T47D (cell line): Measurements from ENCODE around the gene EFNA5.
"Not testable (repeated sequence)": the region's sequence is repeated elsewhere in the genome, so short reads cannot be mapped to it uniquely, and the experiment has no call there.

ENCODE experiments used
- DNase-seq, 2 experiments: peaks; one replicate each; pipeline versions ENCODE4 v3.0.0 to v3.0.0-alpha.2; 2011 to 2012; ENCODE audit warnings: low read depth in 1 of 2, low spot score in 1 of 2
- JUND ChIP-seq: IDR thresholded peaks from 2 replicates; pipeline ENCODE4 v1.6.1; 2012; ENCODE audit warnings: low read depth
- in situ Hi-C: cut with HindIII; loops from 2 replicates; pipeline ENCODE4 v1.10.0; 2016; ENCODE audit warnings: low sequenced_read_pairs, low pct_unique_long_range_greater_than_20kb

EFNA5 gene

DNA sequence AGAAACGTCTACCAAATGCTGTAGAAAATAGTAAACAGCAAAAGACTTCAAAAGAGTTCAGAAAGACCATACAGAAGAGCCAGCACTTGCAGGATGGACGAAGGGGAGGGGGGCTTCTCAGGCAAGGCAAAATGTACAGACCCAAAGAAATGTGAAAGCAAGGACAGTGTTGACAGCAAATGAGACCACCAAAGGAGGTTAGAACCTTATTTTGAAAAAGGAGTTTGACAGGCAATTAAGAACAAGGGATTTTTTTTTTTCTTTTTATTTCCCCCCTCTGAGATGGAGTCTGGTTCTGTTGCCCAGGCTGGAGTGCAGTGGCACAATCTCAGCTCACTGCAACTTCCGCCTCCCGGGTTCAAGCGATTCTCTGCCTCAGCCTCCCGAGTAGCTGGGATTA, 223.2 kb downstream of the EFNA5 start:
- no peak for TF ChIP-seq JUND
- in situ Hi-C loops = no loop called here
- no peak for DNase-seq

DNA sequence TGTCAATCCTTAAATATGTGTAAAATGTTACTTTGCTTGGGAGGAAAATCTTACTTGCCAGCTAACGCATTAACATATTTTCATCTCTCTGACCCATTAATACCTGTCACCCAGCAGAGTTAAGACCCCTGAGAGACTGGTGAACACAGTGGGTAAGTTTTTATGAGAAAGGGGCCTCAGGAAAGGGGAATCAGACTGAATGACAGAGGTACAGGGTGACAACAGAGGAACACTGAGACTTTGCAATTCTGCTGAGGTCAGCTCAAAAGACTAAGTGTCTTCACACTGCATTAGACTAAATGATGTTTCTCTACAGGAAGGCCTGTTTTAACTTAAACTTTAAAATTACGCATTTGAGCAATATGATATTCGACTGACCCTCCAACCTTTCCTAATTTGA, 223.8 kb downstream of the EFNA5 start:
- in situ Hi-C loops = no loop called here
- no peak for TF ChIP-seq JUND
- no peak for DNase-seq

DNA sequence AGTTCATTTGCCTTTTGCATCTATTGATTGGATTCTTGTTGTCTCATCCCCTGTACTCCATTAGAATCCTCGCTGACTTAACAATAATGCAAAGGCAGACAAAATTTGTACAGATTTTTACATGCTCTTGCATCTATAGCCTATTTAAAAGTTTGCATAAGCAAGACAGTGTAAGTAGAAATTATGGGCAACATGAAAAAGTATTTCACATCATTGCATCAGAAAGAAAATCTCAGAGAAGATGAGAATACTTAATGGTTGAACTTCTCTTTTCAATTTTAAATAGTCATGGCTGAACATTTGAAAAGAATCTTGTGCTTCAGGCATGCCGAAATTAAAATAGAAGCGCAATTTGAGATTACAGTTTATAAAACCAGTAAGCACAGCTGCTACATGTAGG, 226.4 kb downstream of the EFNA5 start:
- TF ChIP-seq JUND = no peak
- in situ Hi-C loops = no loop called here
- DNase-seq = no peak

DNA sequence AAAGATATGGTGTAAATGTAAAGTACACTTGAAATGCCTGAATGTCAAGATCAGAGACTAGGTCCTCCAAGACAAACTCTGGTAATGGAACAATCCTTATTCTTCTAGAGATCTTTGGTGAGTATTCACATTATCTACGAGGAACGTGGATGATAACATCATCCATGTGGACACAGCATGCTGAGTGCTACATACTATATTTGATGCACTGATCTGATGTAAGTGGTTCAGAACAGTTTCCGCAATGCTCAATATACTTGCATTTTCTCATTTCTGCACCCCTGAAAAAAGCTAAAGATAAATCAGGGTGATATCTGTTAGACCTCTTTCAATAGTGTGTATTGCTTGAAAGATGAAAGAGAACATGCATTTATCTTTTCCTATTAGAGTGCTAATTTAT, 226.8 kb downstream of the EFNA5 start:
- TF ChIP-seq JUND = no peak
- DNase-seq = no peak
- in situ Hi-C loops = no loop called here

GRCh38 chr5:107442452-107442851, 228.3 kb downstream of the EFNA5 start:
- TF ChIP-seq JUND = no peak
- in situ Hi-C loops = no loop called here
- DNase-seq = no peak

DNA sequence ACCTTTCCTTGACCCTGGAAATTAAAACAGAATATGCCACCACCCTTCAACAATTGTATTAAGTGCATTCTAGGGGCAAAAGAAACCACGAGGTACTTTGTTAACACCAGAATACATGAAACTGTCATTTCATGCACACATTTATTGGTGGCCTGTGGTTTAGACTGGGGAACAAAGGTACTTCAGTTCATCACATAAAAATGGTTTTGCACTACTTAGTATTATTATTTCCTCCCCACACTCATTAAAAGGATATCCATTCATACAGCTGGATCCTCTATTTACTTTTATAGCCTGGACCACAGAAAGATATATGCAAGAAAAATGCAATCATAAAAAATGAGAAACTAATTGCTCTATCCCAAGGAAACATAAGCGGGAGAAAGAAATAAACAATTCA, 230.9 kb downstream of the EFNA5 start:
- no peak for DNase-seq

DNA sequence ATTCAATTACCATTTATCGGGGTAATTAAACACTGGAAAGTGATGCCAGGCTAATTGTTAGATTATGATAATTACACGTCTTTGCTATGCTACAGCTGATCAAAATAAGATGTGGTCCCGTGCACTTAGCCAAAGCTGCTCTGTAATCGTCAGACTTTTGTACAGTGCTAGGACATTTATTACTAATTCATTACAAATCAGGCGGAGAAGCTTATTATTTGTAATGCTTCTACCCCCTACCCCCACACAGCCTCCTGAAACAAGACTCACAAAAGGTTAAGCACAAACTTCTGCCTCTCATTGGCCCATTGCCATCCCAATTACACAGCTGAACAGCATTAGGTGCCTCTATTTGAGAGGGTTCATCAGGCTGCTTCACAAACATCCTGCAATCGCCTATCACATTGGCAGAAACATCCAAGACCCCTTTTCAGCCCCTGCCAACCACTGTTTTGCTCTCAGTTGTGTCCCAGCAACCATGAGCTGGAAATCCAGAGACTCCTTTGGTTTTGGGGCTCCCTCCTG, 232.7 kb downstream of the EFNA5 start:
- no peak for TF ChIP-seq JUND
- in situ Hi-C loops = no loop called here
- DNase-seq = no peak

More for the DNA sequence above, 230.9 kb downstream of the EFNA5 start:
- in situ Hi-C loops = no loop called here
- no peak for TF ChIP-seq JUND

- in situ Hi-C loops = no loop called here
- no peak for TF ChIP-seq JUND
- DNase-seq = no peak
Measured at GRCh38 chr5:107437154-107437553, 233.6 kb downstream of the EFNA5 start.

- DNase-seq = no peak
- in situ Hi-C loops = no loop called here
- no peak for TF ChIP-seq JUND
Measured at GRCh38 chr5:107436201-107436600, 234.5 kb downstream of the EFNA5 start.

DNA sequence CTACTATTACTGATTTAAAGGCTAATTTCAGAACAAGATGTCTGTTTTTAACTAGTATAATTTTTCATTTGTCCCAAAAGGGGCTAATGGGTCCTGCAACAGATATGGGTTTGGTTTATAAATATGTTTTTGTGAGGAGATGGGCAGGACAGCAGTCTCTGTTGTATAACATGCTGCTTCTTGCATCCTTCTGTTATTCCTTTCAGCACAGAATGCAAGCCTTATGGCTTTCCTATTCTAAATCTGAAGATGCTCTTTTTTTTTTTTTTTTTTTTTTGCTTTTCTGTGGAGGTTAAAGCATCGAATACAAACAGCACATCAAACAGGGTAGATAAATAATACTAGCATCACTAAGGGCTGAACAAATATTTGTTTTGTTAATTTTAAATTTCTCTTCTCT, 235.7 kb downstream of the EFNA5 start:
- no peak for TF ChIP-seq JUND
- no peak for DNase-seq
- in situ Hi-C loops = no loop called here

GRCh38 chr5:107433646-107434045, 237.1 kb downstream of the EFNA5 start:
- in situ Hi-C loops, DNase-seq: not testable (repeated sequence)

- no peak for TF ChIP-seq JUND
- DNase-seq = no peak
- in situ Hi-C loops = no loop called here
Measured at GRCh38 chr5:107431998-107432397, 238.7 kb downstream of the EFNA5 start.

- DNase-seq = no peak
- TF ChIP-seq JUND = no peak
- in situ Hi-C loops = no loop called here
Measured at GRCh38 chr5:107431536-107431935, 239.2 kb downstream of the EFNA5 start.

- TF ChIP-seq JUND = no peak
- DNase-seq = no peak
- in situ Hi-C loops = no loop called here
Measured at GRCh38 chr5:107430071-107430625, 240.6 kb downstream of the EFNA5 start.
